Stimulated activated CD8-positive, alpha-beta memory T cell treated with anti-CD3 and anti-CD28 coated beads, Interleukin-4, amount 100 ng/mL, for 1 hour (primary cell): ENCODE data around the gene HTRA3.

ENCODE experiments used
- DNase-seq, 2 donors: peaks; one replicate each; pipeline ENCODE4 v3.0.0-alpha.2; 2020; ENCODE audit warnings: low read depth in 2 of 2, low spot score in 1 of 2

HTRA3 gene

DNA sequence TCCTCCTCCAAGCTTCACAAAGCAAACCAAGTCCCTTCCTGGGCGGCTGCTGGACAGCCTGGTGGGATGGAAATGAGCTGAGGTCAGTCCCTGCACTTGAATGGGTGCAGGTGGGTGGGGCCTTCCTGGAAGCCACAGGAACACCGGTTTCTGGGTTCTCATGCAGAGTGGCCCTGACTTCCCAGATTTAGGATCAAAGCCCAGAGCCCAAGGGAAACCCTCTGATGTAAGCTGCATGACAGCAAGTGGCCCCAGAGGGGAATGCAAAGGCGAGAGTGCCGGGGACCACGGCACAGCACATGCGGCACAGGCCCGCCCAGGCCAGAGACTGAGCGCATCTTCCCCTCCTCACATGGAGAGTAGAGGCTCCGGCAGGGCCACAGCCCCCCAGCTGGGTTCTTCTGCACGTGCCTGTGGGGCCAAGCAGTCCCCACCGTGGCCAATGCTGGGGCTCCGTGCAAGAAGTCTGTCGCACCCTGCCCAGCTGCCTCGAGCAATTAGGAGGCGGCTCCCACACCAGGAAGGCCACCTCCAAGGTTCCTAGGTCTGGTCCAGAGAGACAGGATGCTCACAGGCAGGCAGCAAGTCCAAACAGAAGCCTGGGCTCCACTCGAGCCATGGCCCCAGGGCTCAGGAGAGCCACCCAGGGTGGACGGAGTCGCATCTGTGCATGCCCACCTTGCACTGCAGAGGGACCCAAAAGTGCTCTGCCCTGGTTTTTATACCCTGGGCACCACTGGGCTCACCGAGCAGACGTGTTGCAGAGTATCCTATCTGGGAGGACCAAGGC is 83.0 kb downstream of the HTRA3 start:
- DNase-seq: no peak

DNA sequence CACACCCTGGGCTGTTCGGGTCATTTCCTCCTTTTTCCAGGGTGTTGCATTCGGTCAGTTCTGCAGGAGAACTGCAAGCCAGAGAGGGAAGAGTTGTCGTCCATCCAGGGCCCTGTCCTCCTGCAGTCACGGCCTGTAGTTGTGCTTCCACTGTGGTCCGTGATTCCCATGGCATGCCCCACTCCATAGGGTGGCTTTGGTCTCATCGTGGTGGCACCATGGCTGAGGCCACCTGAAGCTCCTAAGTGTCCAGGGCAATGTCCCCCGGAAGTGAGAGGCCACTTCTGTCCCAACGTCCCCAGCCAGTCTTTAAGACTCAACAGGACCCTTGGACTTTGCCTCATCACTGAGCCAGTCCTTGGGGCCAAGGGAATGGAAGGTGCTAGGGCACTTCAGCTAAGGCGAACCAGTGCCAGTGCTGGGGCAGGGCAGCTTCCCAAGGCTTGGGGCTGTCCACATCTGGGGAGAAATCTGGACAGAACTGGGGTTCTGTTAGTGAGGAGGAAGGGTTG is 83.7 kb downstream of the HTRA3 start:
- DNase-seq: no peak

DNA sequence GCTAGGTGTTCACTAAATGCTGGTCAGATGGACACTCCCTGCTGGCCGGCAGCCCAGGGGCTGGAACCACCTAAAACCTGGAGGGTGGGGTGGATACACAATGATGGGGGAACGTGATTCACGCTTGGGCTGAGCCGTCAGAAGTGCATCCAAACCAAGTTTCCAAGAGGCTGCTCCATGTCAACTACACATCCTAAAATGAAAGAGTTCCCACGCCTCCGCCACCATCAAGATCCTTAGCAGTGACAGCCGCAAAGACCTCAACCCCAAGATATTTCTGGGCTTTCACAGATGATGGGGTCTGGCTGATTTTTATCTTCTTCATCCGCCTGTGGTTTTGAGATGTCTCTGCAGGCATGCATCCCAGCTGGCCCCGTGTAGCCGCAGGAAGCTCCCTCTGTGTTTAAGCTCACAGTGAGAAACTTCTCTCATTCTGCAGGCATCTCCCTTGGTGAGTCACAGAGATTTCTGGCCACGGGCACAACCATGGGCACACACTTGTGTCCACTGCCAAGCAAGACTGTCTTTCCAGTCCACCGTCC is 84.4 kb downstream of the HTRA3 start:
- no peak for DNase-seq

DNA sequence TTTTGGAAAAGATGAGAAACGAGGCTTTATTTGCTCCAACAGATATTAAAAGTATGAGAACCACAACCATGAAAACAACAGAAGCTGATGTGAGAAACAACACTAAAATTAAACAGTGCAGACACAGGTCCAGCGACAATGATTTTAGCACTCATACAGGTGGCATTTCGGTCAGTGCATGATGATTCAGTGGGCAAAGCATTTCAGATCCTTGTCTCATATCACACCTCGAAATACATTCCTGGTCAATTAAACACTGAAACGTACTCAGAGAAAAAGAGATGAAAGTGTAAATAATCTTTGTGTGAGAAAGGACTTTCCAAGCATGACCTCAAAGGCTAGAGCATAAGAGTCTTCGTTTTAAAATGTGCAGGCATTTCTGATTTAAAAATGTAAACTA is 85.8 kb downstream of the HTRA3 start:
- no peak for DNase-seq

DNA sequence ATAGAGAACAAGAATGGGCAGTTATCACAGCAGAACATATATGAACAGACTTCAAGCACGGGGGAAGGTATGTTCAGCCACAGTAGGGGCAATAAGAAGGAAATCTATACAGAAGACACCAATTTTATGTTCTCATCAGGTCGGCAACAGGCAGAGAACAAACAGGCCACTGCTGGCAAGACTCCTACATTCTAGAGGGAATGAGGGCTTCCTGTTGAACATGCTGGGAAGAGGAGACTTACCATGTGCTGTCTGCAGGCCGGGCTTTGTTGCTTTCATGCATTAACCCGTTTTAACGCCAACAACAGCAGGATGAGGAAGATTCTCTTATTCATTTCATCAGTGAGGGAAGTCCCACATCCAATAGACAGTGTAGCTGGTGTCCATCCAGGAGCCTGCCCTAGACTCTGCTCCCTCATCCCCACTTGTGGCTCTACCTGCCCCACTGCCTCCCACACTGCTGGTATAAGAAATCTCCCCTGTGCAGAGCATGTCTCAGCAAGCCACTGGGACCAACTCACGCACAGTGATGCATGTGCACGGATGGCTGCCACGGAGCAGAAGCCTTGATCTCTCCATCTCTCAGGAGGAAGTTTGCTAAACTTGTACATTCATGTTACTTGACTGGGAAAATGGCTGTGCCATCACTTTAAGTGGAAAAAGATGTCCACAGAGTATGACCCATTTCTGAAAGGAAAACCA is 86.5 kb downstream of the HTRA3 start:
- DNase-seq: no peak
